ENCODE results near the gene DRAM1. TPM values are rescaled to one million over a fixed set of nuclear protein-coding genes. Genes with fewer than 3 reads are reported as not detected.
"Not testable (repeated sequence)": the region's sequence is repeated elsewhere in the genome, so short reads cannot be mapped to it uniquely, and the experiment has no call there.

The DRAM1 gene
- total RNA-seq, 1 donor from 2014 or later = 20.4 TPM

- Histone ChIP-seq H3K27me3 (ENCODE audit: insufficient read depth, low read length) (no peaks in the 10 kb centered on the region), H3K4me2 (ENCODE audit: low read length) (no peak overlapping the region), H3K4me3 (ENCODE audit: insufficient read depth, low read depth, low read length) (no peak overlapping the region), H3K36me3 (ENCODE audit: insufficient read depth, low read length) (no peaks in the 10 kb centered on the region), H3K9ac (ENCODE audit: low read length) (no peak overlapping the region), H3K27ac (ENCODE audit: low read depth, low read length) (no peak overlapping the region), H3K9me3 (ENCODE audit: insufficient read depth, low read depth, low read length) (no peaks in the 10 kb centered on the region), H4K20me1 (ENCODE audit: insufficient read depth, low read length) (no peaks in the 10 kb centered on the region), H2AFZ (ENCODE audit: low read depth, low read length) (no peak overlapping the region), H3K79me2 (ENCODE audit: insufficient read depth, low read length) (peaks cover 24% of the 10 kb centered on the region), H3K4me1 (ENCODE audit: insufficient read depth, low read length) (peaks cover 5% of the 10 kb centered on the region)
- FAIRE-seq (no peak), DNase-seq (ENCODE audit: low read depth) (no peak)
- Mint-ChIP-seq H3K36me3 (ENCODE audit: low read depth, unreplicated experiment) (peaks cover 5% of the 10 kb centered on the region), H3K4me3 (ENCODE audit: unreplicated experiment) (no peak overlapping the region), H3K4me1 (ENCODE audit: low read depth, unreplicated experiment) (no peaks in the 10 kb centered on the region), H3K27me3 (ENCODE audit: low read depth, unreplicated experiment) (no peaks in the 10 kb centered on the region), H3K27ac (ENCODE audit: unreplicated experiment) (no peak overlapping the region), H3K9me3 (ENCODE audit: unreplicated experiment) (no peaks in the 10 kb centered on the region)
- TF ChIP-seq EZH2 (IDR thresholded peaks at IDR 0.05; ENCODE audit: insufficient read depth, low read length) (no peak), CTCF (IDR thresholded peaks at IDR 0.05; ENCODE audit: insufficient read depth, low read depth, low read length) (no peak)
These were observed 3.8 kb downstream of the DRAM1 start for GRCh38 chr12:101881228-101881627.

GRCh38 chr12:101884174-101884573 is 6.8 kb downstream of the DRAM1 start:
- Mint-ChIP-seq H3K36me3 (ENCODE audit: low read depth, unreplicated experiment) (peaks cover 2% of the 10 kb centered on the region), H3K4me3 (ENCODE audit: unreplicated experiment) (no peak overlapping the region), H3K27me3 (ENCODE audit: low read depth, unreplicated experiment) (no peaks in the 10 kb centered on the region), H3K4me1 (ENCODE audit: low read depth, unreplicated experiment) (no peaks in the 10 kb centered on the region), H3K27ac (ENCODE audit: unreplicated experiment) (no peak overlapping the region), H3K9me3 (ENCODE audit: unreplicated experiment) (no peaks in the 10 kb centered on the region)
- Histone ChIP-seq H3K9ac (ENCODE audit: low read length) (no peak overlapping the region), H4K20me1 (ENCODE audit: insufficient read depth, low read length) (no peaks in the 10 kb centered on the region), H3K27me3 (ENCODE audit: insufficient read depth, low read length) (no peaks in the 10 kb centered on the region), H3K79me2 (ENCODE audit: insufficient read depth, low read length) (peaks cover 18% of the 10 kb centered on the region), H3K27ac (ENCODE audit: low read depth, low read length) (no peak overlapping the region), H3K9me3 (ENCODE audit: insufficient read depth, low read depth, low read length) (no peaks in the 10 kb centered on the region), H3K36me3 (ENCODE audit: insufficient read depth, low read length) (no peaks in the 10 kb centered on the region), H2AFZ (ENCODE audit: low read depth, low read length) (no peak overlapping the region), H3K4me1 (ENCODE audit: insufficient read depth, low read length) (no peaks in the 10 kb centered on the region), H3K4me2 (ENCODE audit: low read length) (no peak overlapping the region), H3K4me3 (ENCODE audit: insufficient read depth, low read depth, low read length) (no peak overlapping the region)
- TF ChIP-seq CTCF (IDR thresholded peaks at IDR 0.05; ENCODE audit: insufficient read depth, low read depth, low read length) = no peak
- no peak for TF ChIP-seq EZH2 (IDR thresholded peaks at IDR 0.05; ENCODE audit: insufficient read depth, low read length)
- FAIRE-seq (no peak), DNase-seq (ENCODE audit: low read depth) (no peak)

- H3K4me3 ChIP-seq (ENCODE audit: insufficient read depth, low read depth, low read length); H3K9me3 Mint-ChIP-seq (ENCODE audit: unreplicated experiment); H3K9ac ChIP-seq (ENCODE audit: low read length); H3K4me1 Mint-ChIP-seq (ENCODE audit: low read depth, unreplicated experiment); H3K36me3 ChIP-seq (ENCODE audit: insufficient read depth, low read length); H2AFZ ChIP-seq (ENCODE audit: low read depth, low read length); H3K27ac ChIP-seq (ENCODE audit: low read depth, low read length); H3K4me1 ChIP-seq (ENCODE audit: insufficient read depth, low read length); H3K27me3 Mint-ChIP-seq (ENCODE audit: low read depth, unreplicated experiment); FAIRE-seq; DNase-seq (ENCODE audit: low read depth); H3K27ac Mint-ChIP-seq (ENCODE audit: unreplicated experiment); H3K27me3 ChIP-seq (ENCODE audit: insufficient read depth, low read length); H4K20me1 ChIP-seq (ENCODE audit: insufficient read depth, low read length); H3K4me2 ChIP-seq (ENCODE audit: low read length); H3K36me3 Mint-ChIP-seq (ENCODE audit: low read depth, unreplicated experiment); H3K4me3 Mint-ChIP-seq (ENCODE audit: unreplicated experiment); H3K9me3 ChIP-seq (ENCODE audit: insufficient read depth, low read depth, low read length): not testable (repeated sequence)
- H3K79me2 ChIP-seq (ENCODE audit: insufficient read depth, low read length) = peaks cover 18% of the 10 kb centered on the region
These were observed 7.5 kb downstream of the DRAM1 start for GRCh38 chr12:101884781-101885340.
